Measurements from ENCODE around the gene REC8.

- TF ChIP-seq POLR2AphosphoS5 (IDR thresholded peaks at IDR 0.05; ENCODE audit: low read depth, low read length) (no peak), CTCF (IDR thresholded peaks at IDR 0.05) (no peak), SIN3A (IDR thresholded peaks at IDR 0.05; ENCODE audit: borderline replicate concordance, insufficient read depth, low read depth, low read length) (no peak), REST (IDR thresholded peaks at IDR 0.05; ENCODE audit: insufficient read depth in 1 of 2, low read depth in 2 of 2, low read length in 1 of 2) (no peak), TCF7L2 (IDR thresholded peaks at IDR 0.05; ENCODE audit: low read depth, low read length) (no peak)
These were observed 39.7 kb upstream of the REC8 start for GRCh38 chr14:24132061-24132685.
